GM12872 (cell line): Measurements from ENCODE around the gene RBFOX2.

Experiments used
- TF ChIP-seq, protein P1 (sequence below): IDR thresholded peaks from 3 replicates; pipeline ENCODE4 v1.5.1; 2011; ENCODE audit warnings: low read depth, mild to moderate bottlenecking, low read length, moderate library complexity; ENCODE audit not compliant: insufficient read depth

Gene RBFOX2

DNA sequence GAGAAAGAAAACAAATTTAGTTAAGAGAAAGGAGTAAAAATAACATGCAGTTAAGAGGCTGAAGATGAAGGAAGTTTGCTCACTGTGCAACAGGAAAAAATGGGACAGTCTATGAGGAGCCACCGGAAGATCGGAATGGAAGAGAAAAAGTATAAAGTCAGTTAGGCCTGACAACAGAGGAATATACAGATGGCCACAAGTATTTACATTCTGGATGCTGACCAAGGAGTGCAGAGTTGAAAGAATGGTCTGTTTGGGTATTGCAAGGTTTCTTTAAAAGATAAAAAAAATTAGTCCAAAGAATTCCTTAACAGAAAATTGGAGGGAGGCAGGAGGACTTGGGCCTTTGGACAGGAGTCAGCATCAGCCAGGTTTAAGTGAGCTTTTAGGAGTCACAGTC is 37.5 kb downstream of the RBFOX2 start:
- TF ChIP-seq, protein P1, sequence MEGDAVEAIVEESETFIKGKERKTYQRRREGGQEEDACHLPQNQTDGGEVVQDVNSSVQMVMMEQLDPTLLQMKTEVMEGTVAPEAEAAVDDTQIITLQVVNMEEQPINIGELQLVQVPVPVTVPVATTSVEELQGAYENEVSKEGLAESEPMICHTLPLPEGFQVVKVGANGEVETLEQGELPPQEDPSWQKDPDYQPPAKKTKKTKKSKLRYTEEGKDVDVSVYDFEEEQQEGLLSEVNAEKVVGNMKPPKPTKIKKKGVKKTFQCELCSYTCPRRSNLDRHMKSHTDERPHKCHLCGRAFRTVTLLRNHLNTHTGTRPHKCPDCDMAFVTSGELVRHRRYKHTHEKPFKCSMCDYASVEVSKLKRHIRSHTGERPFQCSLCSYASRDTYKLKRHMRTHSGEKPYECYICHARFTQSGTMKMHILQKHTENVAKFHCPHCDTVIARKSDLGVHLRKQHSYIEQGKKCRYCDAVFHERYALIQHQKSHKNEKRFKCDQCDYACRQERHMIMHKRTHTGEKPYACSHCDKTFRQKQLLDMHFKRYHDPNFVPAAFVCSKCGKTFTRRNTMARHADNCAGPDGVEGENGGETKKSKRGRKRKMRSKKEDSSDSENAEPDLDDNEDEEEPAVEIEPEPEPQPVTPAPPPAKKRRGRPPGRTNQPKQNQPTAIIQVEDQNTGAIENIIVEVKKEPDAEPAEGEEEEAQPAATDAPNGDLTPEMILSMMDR = no peak

DNA sequence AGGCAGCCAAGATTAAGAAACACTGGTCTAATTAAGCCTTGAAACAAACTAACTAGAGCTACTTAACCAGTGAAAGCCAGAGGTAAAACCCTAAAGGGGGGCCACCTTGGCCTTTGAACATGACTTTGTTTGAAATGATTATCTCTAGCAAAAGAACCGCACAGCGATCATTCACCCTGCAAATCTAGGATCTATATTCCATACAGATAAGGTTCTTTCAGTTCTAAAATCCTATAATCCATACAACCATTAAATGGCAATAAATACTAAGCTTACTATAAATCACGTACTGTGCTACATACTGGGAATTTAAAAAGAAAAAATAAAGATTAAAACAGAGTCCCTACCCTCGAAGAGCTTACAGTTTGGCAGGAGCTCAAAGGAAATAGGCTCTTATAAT is 40.6 kb downstream of the RBFOX2 start:
- TF ChIP-seq, protein P1 = no peak

DNA sequence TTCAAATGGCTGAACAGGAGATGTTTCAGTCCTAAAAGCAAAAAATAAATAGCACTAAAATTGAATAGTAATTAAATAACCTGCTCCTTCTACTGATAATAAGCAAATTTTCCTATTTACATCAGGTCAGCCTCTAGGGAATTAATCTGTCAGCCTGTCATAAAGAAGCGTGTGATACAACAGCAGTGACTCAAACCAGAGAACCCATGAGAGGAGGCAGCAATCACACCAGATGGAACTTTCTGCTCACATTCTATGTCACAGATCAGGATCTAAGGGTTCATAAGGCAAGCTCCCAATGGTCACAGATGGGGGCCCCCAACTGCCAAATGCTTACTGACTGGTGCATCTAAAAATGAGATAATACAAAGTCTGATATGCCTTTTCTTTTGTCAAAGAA is 41.1 kb downstream of the RBFOX2 start:
- TF ChIP-seq, protein P1 = no peak

- TF ChIP-seq, protein P1 = no peak
Measured at GRCh38 chr22:35986088-35986487, 42.5 kb downstream of the RBFOX2 start.

GRCh38 chr22:35985371-35985770 is 43.3 kb downstream of the RBFOX2 start:
- TF ChIP-seq, protein P1 = no peak

GRCh38 chr22:35984183-35985175 is 44.1 kb downstream of the RBFOX2 start:
- TF ChIP-seq, protein P1 = no peak

GRCh38 chr22:35981900-35982299 is 46.7 kb downstream of the RBFOX2 start:
- TF ChIP-seq, protein P1 = no peak
